KMS-11 (cell line): Measurements from ENCODE around the gene THAP3.
A peak's percentile ranks its signal among the peaks of the same experiment; 100 is the strongest.

Experiments used
- H2AFZ ChIP-seq: fragments of 200-600 bp; sonication (generic); 2 replicates; pipeline ENCODE4 v1.6.1; 2016; ENCODE audit warnings: antibody characterized with exemption, mixed run types, low read depth
- H3K27ac ChIP-seq: fragments of 200-600 bp; sonication (generic); 2 replicates; pipeline ENCODE4 v1.6.1; 2016; ENCODE audit warnings: mild to moderate bottlenecking, mixed run types
- H3K27me3 ChIP-seq: fragments of 200-600 bp; sonication (generic); 2 replicates; pipeline ENCODE4 v1.6.1; 2017; ENCODE audit warnings: mild to moderate bottlenecking, low read depth, mixed run types, moderate library complexity; ENCODE audit not compliant: insufficient read depth
- H3K36me3 ChIP-seq: fragments of 200-600 bp; sonication (generic); 2 replicates; pipeline ENCODE4 v1.6.1; 2017; ENCODE audit warnings: mild to moderate bottlenecking, mixed run types; ENCODE audit not compliant: insufficient read depth
- H3K4me1 ChIP-seq: fragments of 200-600 bp; sonication (generic); 2 replicates; pipeline ENCODE4 v1.6.1; 2016; ENCODE audit warnings: mild to moderate bottlenecking, low read depth, mixed run types; ENCODE audit not compliant: poor library complexity, severe bottlenecking
- H3K4me2 ChIP-seq: fragments of 200-600 bp; sonication (generic); 2 replicates; pipeline ENCODE4 v1.7.0; 2016; ENCODE audit warnings: mild to moderate bottlenecking, mixed run types
- H3K4me3 ChIP-seq: fragments of 200-600 bp; sonication (generic); IDR thresholded peaks from 2 replicates; pipeline ENCODE4 v1.6.1; 2017; ENCODE audit warnings: low read depth, low read length, mixed read lengths; ENCODE audit not compliant: insufficient read depth
- H3K79me2 ChIP-seq: fragments of 200-600 bp; sonication (generic); 2 replicates; pipeline ENCODE4 v1.6.1; 2016; ENCODE audit warnings: low read depth, mixed run types; ENCODE audit not compliant: insufficient read depth
- H3K9ac ChIP-seq: fragments of 200-600 bp; sonication (generic); 2 replicates; pipeline ENCODE4 v1.6.1; 2016; ENCODE audit warnings: mild to moderate bottlenecking, mixed run types
- H4K20me1 ChIP-seq: fragments of 200-600 bp; sonication (generic); 2 replicates; pipeline ENCODE4 v1.6.1; 2016; ENCODE audit warnings: mild to moderate bottlenecking, mixed run types; ENCODE audit not compliant: insufficient read depth
- CTCF ChIP-seq: fragments of 200-600 bp; sonication (generic); conservative IDR thresholded peaks from 2 replicates; pipeline ENCODE4 v1.6.1; 2017; ENCODE audit warnings: low read depth, mild to moderate bottlenecking, antibody characterized with exemption, low read length, moderate library complexity, mixed read lengths

The THAP3 gene

GRCh38 chr1:6614019-6614928, 10.4 kb upstream of the THAP3 start:
- Histone ChIP-seq H3K79me2 (peaks cover 36% of the 10 kb centered on the region), H3K27me3 (no peaks in the 10 kb centered on the region), H4K20me1 (no peaks in the 10 kb centered on the region), H2AFZ (peak overlapping the region; percentile 56; the same call in 1 of the 2 replicates), H3K4me1 (peaks cover 25% of the 10 kb centered on the region), H3K27ac (0 out of 2 replicates have a peak overlapping the region, but pooled peaks have one; percentile 29), H3K4me2 (peak overlapping the region; percentile 34; the same call in 1 of the 2 replicates), H3K9ac (peak overlapping the region; percentile 59; the same call in 1 of the 2 replicates), H3K4me3 (no peak overlapping the region), H3K36me3 (no peaks in the 10 kb centered on the region; the same call in 1 of the 2 replicates)
- no peak for TF ChIP-seq CTCF

- peaks cover 36% of the 10 kb centered on the region for H3K79me2 ChIP-seq
- H3K9ac ChIP-seq: no peak overlapping the region
- H3K27ac ChIP-seq: no peak overlapping the region
- no peaks in the 10 kb centered on the region; the same call in 1 of the 2 replicates for H3K36me3 ChIP-seq
- TF ChIP-seq CTCF: no peak
- H3K4me3 ChIP-seq: no peak overlapping the region
- H3K27me3 ChIP-seq: no peaks in the 10 kb centered on the region
- peaks cover 16% of the 10 kb centered on the region for H3K4me1 ChIP-seq
- peak overlapping the region; percentile 31; the same call in 1 of the 2 replicates for H3K4me2 ChIP-seq
- no peak overlapping the region for H2AFZ ChIP-seq
- no peaks in the 10 kb centered on the region for H4K20me1 ChIP-seq
These were observed 9.5 kb upstream of the THAP3 start for GRCh38 chr1:6614929-6615785.

- H3K79me2 ChIP-seq: peaks cover 36% of the 10 kb centered on the region
- peaks cover 6% of the 10 kb centered on the region; the same call in 1 of the 2 replicates for H3K36me3 ChIP-seq
- H3K27me3 ChIP-seq: no peaks in the 10 kb centered on the region
These were observed 5.6 kb upstream of the THAP3 start for GRCh38 chr1:6619045-6619444.

More at GRCh38 chr1:6619045-6619444, 5.6 kb upstream of the THAP3 start:
- H2AFZ ChIP-seq: no peak overlapping the region
- no peak overlapping the region for H3K27ac ChIP-seq
- peaks cover 12% of the 10 kb centered on the region for H3K4me1 ChIP-seq
- no peak overlapping the region for H3K4me2 ChIP-seq
- no peaks in the 10 kb centered on the region for H4K20me1 ChIP-seq
- no peak overlapping the region for H3K9ac ChIP-seq
- H3K4me3 ChIP-seq: no peak overlapping the region
- TF ChIP-seq CTCF: no peak
